Subcutaneous adipose tissue (tissue), 4 donors: ENCODE measurements around the gene ENTPD7. TPM values are rescaled to one million over a fixed set of nuclear protein-coding genes. Genes with fewer than 3 reads are reported as not detected.

Source experiments
- CTCF ChIP-seq: fragments of 450-650 bp; IDR thresholded peaks from one replicate; pipeline ENCODE4 v1.5.1; 2016; ENCODE audit warnings: low read depth, mild to moderate bottlenecking, control low read depth, antibody characterized with exemption, moderate library complexity
- total RNA-seq, 4 donors: library from RNA; depleted of rRNA; stranded (reverse); fragments of >200 nt; gene quantifications; one replicate each; pipeline ENCODE4 v1.1.0, GENCODE V29; 2016

The ENTPD7 gene
- total RNA-seq, 4 donors from 2014 or later, result 1.5 to 5.5 (median 2.8) TPM

GRCh38 chr10:99652800-99653390 lies 6.4 kb upstream of the ENTPD7 start:
- no peak for TF ChIP-seq CTCF

- TF ChIP-seq CTCF, result no peak
These were observed 4.7 kb upstream of the ENTPD7 start for GRCh38 chr10:99654390-99655175.

DNA sequence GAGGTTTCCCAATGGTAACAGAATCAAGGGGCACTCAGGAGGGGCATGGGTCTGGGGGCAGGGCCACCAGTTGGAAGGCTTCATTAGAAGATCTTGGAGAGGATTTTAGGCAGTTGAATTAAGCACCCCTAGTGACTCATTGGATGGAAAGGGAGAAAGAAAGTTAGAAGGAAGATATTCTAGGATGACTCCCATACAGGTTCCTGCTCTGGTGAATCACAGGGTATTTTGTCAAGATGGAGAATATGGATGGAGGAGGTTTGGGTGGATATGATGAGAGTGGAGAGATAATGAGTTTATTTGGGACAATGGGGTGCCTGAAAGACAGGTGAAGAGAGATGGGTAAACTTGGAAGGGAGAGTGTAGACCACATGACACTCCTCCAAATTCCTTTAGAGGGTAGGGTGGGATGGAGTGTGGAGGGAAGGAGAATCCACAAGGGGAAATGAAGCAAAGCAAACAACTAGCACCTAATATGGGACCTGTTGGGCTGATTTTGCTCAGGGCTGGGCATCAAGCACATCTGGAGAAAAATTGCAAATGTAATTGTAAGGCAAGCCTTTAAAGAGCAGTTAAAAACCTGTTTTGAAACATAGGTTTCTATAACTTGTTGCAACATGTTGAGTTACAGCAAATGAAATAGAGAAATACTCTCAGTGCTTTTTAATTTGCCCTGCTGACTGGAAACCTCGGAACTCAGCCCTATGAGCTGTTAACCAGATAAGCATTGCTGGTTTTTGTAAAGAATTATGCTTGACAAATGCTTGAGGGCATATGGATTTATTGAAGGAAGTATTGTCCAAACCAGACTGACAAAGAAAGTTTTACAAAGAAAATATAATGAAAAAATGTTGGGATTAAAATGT lies 2.9 kb upstream of the ENTPD7 start:
- TF ChIP-seq CTCF, result no peak

DNA sequence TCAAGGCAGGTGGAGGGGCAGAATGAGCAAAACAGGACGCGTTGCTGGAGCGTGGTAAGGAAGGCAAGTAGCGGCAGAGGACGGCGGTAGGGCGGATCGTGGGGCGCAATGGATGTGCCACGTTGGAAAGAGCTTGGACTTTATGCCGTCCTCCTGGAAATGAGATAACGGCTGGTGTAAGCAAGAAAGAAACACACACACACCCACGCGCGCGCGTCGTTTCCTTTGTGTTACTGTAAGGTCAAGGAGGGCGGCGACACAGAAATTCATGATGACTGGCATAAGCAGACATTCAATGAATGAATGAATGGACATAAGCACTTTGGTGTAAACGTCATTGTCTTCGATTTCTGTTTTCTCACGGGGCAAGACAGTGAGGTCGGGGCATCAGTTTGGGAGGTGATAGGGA lies 683 bp upstream of the ENTPD7 start:
- no peak for TF ChIP-seq CTCF

DNA sequence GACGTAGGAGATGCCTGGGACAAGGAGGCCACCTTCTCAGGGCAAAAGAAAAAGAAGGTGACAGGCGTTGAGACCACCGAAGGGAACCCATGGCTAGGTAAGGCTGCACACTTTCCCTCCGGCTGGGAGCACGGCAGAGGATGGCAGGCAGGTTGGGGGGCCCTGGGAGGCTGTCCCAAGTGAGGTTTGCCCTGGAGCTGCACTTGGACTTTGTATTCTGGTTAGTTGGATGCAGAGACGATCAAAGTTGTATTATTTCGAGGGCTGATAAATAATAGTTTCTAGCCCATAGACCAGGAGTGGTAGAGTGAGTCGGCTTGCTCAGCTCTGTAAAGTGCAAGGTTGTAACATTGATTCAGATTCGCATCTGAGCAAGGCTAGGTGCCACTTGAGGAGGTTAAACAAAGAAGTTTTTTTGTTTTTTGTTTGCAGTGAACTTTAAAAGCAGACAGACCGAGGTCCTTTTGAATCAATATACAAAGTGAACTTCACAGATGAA lies 608 bp downstream of the ENTPD7 start:
- TF ChIP-seq CTCF, result no peak

DNA sequence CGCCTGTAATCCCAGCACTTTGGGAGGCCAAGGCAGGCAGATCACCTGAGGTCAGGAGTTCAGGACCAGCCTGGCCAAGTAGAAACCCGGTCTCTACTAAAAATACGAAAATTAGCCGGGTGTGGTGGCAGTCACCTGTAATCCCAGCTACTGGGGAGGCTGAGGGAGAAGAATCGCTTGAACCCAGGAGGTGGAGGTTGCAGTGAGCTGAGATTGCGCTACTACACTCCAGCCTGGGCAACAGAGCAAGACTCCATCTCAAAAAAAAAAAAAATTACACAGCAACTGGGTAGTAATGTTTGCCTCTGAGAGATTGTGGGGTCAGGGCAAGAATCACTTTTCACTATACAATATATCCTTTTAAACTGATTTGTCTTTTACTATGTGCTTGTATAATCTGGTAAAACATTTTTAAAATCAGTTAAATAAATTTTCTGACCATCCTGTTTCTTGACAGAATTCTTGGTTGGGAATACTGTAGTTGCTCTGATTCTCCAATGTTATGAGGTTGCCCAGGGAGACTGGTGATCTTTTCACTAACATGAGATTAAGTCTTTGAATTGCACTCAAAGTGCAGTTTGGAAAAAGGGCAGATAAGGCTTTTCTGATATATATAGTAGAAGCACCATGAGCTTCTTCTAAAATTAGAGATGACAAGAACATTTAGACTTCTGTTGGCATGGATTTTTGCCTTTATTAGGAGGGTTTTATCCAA lies 1.5 kb downstream of the ENTPD7 start:
- no peak for TF ChIP-seq CTCF
